NCI-H524 treated with DMSO at 0.1 percent for 48 hours (cell line): ENCODE measurements around the gene TTLL12.

Experiments
- DNase-seq: peaks from one replicate; lab custom pipeline; 2025; lab: John Stamatoyannopoulos, UW

Gene TTLL12

GRCh38 chr22:43128116-43128515 is 58.8 kb downstream of the TTLL12 start:
- no peak for DNase-seq

- no peak for DNase-seq
Measured at GRCh38 chr22:43127166-43127908, 59.6 kb downstream of the TTLL12 start.

- DNase-seq: no peak
Measured at GRCh38 chr22:43126501-43127165, 60.3 kb downstream of the TTLL12 start.

- DNase-seq: no peak
Measured at GRCh38 chr22:43118953-43119458, 67.9 kb downstream of the TTLL12 start.

DNA sequence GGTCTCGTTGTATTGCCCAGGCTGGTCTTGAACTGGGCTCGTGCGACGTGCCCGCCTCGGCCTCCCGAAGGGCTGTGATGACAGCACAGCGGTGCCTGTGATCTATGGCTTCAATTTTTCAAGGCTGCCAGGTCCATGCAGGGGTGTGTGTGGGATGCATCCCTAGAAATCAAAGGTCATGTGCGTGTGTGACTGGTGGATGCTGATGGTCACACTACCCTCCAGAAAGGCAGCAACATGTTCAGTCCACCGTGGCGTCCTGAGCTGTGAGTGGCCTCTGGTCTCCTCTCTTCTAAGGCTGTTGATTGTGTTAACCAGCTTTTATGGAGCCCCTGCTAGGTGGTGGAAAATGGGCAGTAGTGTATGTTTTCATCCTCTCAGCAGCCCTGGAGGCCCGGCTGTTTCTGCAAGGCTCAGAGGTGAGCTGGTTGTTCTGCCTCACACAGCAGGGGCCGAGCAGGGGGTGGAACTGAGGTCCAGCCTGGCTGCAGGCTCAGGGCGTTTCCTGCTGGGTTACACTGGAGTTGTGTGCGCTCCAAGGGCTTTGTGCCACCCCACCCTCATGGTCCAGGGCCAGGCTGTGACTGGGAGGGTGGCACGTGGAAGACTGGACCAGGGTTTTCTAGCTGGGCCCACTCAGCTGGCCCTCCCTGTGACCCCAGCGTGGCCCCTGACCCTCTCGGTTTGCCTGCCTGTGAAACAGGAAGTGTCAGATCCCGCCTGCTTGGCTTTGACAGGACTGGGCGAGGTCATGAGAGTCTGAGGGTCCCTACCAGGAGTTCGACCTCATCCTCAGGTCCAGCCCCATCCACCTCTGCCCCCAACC is 68.7 kb downstream of the TTLL12 start:
- no peak for DNase-seq

DNA sequence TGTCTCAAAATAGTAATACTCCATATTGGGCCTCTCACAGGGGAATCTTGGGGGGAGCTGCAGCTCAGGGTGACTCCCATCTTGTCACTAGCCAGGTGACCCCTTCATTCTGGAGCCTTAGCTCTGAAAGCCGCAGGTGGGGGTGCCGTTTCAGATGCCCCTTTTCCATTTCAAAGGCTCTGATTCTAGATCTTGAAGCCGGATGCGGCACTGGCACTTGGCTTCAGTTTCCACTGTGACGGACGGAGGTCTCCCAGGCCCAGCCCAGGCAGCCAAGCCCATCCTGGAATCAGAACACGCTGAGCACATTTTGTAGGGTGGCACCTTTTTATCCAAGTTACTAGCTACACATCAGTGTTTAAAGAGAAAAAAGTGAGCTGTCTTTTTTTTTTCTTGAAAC is 70.0 kb downstream of the TTLL12 start:
- no peak for DNase-seq
